Measurements from ENCODE around the gene SRPK3.

DNA sequence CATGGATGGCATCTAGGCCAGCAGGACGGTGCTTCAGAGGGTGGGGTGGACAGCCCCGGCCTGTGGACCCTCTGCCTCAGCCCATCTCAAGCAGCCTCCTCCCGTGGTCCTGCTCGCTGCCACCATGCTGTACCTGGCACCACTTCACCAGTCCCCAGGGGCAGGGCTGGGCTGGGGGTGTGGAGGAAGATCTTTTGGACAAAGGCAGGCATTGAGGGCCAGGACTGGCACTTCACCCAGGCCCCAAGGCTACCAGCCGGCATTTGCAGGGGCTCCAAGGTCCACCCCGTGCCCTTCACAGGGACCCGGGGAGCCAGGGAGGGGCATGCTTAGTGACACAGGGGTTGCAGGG is 16.1 kb upstream of the SRPK3 start:
- TF ChIP-seq, protein P1, sequence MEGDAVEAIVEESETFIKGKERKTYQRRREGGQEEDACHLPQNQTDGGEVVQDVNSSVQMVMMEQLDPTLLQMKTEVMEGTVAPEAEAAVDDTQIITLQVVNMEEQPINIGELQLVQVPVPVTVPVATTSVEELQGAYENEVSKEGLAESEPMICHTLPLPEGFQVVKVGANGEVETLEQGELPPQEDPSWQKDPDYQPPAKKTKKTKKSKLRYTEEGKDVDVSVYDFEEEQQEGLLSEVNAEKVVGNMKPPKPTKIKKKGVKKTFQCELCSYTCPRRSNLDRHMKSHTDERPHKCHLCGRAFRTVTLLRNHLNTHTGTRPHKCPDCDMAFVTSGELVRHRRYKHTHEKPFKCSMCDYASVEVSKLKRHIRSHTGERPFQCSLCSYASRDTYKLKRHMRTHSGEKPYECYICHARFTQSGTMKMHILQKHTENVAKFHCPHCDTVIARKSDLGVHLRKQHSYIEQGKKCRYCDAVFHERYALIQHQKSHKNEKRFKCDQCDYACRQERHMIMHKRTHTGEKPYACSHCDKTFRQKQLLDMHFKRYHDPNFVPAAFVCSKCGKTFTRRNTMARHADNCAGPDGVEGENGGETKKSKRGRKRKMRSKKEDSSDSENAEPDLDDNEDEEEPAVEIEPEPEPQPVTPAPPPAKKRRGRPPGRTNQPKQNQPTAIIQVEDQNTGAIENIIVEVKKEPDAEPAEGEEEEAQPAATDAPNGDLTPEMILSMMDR (IDR thresholded peaks at IDR 0.05; ENCODE audit: low read depth, low read length, poor library complexity, severe bottlenecking) = no peak
- TF ChIP-seq EZH2phosphoT487 (IDR thresholded peaks at IDR 0.05; ENCODE audit: borderline replicate concordance, low read length) = no peak
